Endothelial cell of umbilical vein (primary cell): ENCODE results near the gene ENHO.
"Not testable (repeated sequence)": the region's sequence is repeated elsewhere in the genome, so short reads cannot be mapped to it uniquely, and the experiment has no call there.

ENCODE experiments used
- EZH2 ChIP-seq: IDR thresholded peaks from 2 replicates; pipeline ENCODE4 v1.6.1; 2012; ENCODE audit warnings: borderline replicate concordance, low read depth, mild to moderate bottlenecking, moderate library complexity, low read length, inconsistent platforms; ENCODE audit not compliant: severe bottlenecking
- FOS ChIP-seq: IDR thresholded peaks from 2 replicates; pipeline ENCODE4 v1.6.1; 2011; ENCODE audit warnings: mild to moderate bottlenecking, low read length, moderate library complexity, borderline replicate concordance; ENCODE audit not compliant: insufficient read depth
- GATA2 ChIP-seq: IDR thresholded peaks from 2 replicates; pipeline ENCODE4 v1.7.0; 2011; ENCODE audit warnings: low read depth, mild to moderate bottlenecking, moderate library complexity, mixed read lengths, low read length; ENCODE audit not compliant: insufficient read length, insufficient read depth
- JUN ChIP-seq: IDR thresholded peaks from 2 replicates; pipeline ENCODE4 v1.6.1; 2011; ENCODE audit warnings: borderline replicate concordance, low read depth; ENCODE audit not compliant: insufficient read length, insufficient read depth
- MAX ChIP-seq: IDR thresholded peaks from 2 replicates; pipeline ENCODE4 v1.6.1; 2011; ENCODE audit not compliant: insufficient read depth, insufficient read length
- MYC ChIP-seq: IDR thresholded peaks from one replicate; pipeline ENCODE4 v1.6.1; 2011; ENCODE audit warnings: mild to moderate bottlenecking, low read depth, low read length
- POLR2A ChIP-seq: IDR thresholded peaks from 2 replicates; pipeline ENCODE4 v1.6.1; 2012; ENCODE audit warnings: low read depth, mild to moderate bottlenecking, control low read depth, low read length
- POLR2AphosphoS5 ChIP-seq: IDR thresholded peaks from 2 replicates; pipeline ENCODE4 v1.6.1; 2012; ENCODE audit warnings: low read depth, mild to moderate bottlenecking, control low read depth, low read length, moderate library complexity; ENCODE audit not compliant: insufficient read depth
- TF ChIP-seq, protein P1 (sequence below), 2 donors: IDR thresholded peaks; 1 replicate in 1 of 2; 2 replicates in 1 of 2; pipeline ENCODE4 v1.5.1; 2011; ENCODE audit warnings: low read length in 2 of 2, mild to moderate bottlenecking in 2 of 2, moderate library complexity in 2 of 2, control low read depth in 1 of 2, inconsistent platforms in 1 of 2, low read depth in 1 of 2; ENCODE audit not compliant: insufficient read depth in 1 of 2; ENCODE audit errors: extremely low read depth in 1 of 2

DNA sequence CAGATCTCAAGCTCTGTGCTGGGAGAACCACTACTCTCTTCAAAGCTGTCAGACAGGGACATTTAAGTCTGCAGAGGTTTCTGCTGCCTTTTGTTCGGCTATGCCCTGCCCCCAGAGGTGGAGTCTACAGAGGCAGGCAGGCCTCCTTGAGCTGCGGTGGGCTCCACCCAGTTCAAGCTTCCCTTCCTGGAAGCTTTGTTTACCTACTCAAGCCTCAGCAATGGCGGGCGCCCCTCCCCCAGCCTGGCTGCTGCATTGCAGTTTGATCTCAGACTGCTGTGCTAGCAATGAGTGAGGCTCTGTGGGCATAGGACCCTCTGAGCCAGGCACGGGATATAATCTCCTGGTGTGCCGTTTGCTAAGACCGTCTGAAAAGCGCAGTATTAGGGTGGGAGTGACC, 9.3 kb upstream of the ENHO start:
- TF ChIP-seq, protein P1, sequence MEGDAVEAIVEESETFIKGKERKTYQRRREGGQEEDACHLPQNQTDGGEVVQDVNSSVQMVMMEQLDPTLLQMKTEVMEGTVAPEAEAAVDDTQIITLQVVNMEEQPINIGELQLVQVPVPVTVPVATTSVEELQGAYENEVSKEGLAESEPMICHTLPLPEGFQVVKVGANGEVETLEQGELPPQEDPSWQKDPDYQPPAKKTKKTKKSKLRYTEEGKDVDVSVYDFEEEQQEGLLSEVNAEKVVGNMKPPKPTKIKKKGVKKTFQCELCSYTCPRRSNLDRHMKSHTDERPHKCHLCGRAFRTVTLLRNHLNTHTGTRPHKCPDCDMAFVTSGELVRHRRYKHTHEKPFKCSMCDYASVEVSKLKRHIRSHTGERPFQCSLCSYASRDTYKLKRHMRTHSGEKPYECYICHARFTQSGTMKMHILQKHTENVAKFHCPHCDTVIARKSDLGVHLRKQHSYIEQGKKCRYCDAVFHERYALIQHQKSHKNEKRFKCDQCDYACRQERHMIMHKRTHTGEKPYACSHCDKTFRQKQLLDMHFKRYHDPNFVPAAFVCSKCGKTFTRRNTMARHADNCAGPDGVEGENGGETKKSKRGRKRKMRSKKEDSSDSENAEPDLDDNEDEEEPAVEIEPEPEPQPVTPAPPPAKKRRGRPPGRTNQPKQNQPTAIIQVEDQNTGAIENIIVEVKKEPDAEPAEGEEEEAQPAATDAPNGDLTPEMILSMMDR (IDR thresholded peaks at IDR 0.05; ENCODE audit: extremely low read depth in 1 of 2, insufficient read depth in 1 of 2, low read depth in 1 of 2, low read length in 2 of 2) = not testable (repeated sequence)
- TF ChIP-seq EZH2, POLR2AphosphoS5, POLR2A, MYC, MAX, JUN, GATA2, FOS: not testable (repeated sequence)
